Activated T-helper 1 cell treated with anti-CD3 and anti-CD28 coated beads, Interleukin-12 subunit alpha, Interleukin-12 subunit beta, Interleukin-2, Interleukin-4 antibody, amounts not matched to agents 30 ng/mL and 10 ng/mL and 1 ng/mL, durations not matched to agents 14 hours and 24 hours and 36 hours (primary cell): ENCODE measurements around the gene GALNT18. TPM values are rescaled to one million over a fixed set of nuclear protein-coding genes. Genes with fewer than 3 reads are reported as not detected.

Experiments
- DNase-seq: peaks from one replicate; pipeline ENCODE4 v3.0.0; 2021; ENCODE audit warnings: low spot score
- H3K27ac Mint-ChIP-seq: one replicate; pipeline ENCODE4 v1.8.0; 2021; ENCODE audit warnings: mild to moderate bottlenecking, mixed read lengths
- H3K27me3 Mint-ChIP-seq: one replicate; pipeline ENCODE4 v1.8.0; 2022; ENCODE audit warnings: mild to moderate bottlenecking, moderate library complexity, mixed read lengths; ENCODE audit not compliant: insufficient read depth
- H3K36me3 Mint-ChIP-seq: one replicate; pipeline ENCODE4 v1.8.0; 2021; ENCODE audit warnings: low read depth, mixed read lengths
- H3K4me1 Mint-ChIP-seq: one replicate; pipeline ENCODE4 v1.8.0; 2021; ENCODE audit warnings: low read depth, mixed read lengths
- H3K4me3 Mint-ChIP-seq: one replicate; pipeline ENCODE4 v1.8.0; 2021; ENCODE audit warnings: mild to moderate bottlenecking, moderate library complexity, mixed read lengths
- H3K9me3 Mint-ChIP-seq: one replicate; pipeline ENCODE4 v1.8.0; 2021; ENCODE audit warnings: mixed read lengths
- intact Hi-C: fragments of 100-400 bp; cut with micrococcal nuclease; formaldehyde crosslinking; loops from one replicate; pipeline ENCODE4 v1.15.1; 2024
- total RNA-seq: library from RNA; stranded (reverse); gene quantifications from 2 replicates; pipeline ENCODE4 v1.2.3, GENCODE V29; 2022

Gene GALNT18
- total RNA-seq, 1 donor from 2014 or later, result 5.3 TPM

- intact Hi-C loops, result no loop called here
- peaks cover 2% of the 10 kb centered on the region for H3K36me3 Mint-ChIP-seq
- H3K4me1 Mint-ChIP-seq, result no peaks in the 10 kb centered on the region
- no peak for DNase-seq
- no peaks in the 10 kb centered on the region for H3K27me3 Mint-ChIP-seq
- H3K9me3 Mint-ChIP-seq, result no peaks in the 10 kb centered on the region
- H3K4me3 Mint-ChIP-seq, result no peak overlapping the region
- no peak overlapping the region for H3K27ac Mint-ChIP-seq
Measured at GRCh38 chr11:11320825-11321224, 301.0 kb downstream of the GALNT18 start.

- Mint-ChIP-seq H3K36me3 (no peaks in the 10 kb centered on the region), H3K27ac (no peak overlapping the region), H3K4me1 (no peaks in the 10 kb centered on the region), H3K27me3 (no peaks in the 10 kb centered on the region), H3K4me3 (no peak overlapping the region), H3K9me3 (no peaks in the 10 kb centered on the region)
- intact Hi-C loops, result no loop called here
- no peak for DNase-seq
Measured at GRCh38 chr11:11318961-11319360, 302.8 kb downstream of the GALNT18 start.

GRCh38 chr11:11318461-11318860 lies 303.3 kb downstream of the GALNT18 start:
- no peak overlapping the region for H3K4me3 Mint-ChIP-seq
- H3K36me3 Mint-ChIP-seq, result no peaks in the 10 kb centered on the region
- H3K9me3 Mint-ChIP-seq, result no peaks in the 10 kb centered on the region
- intact Hi-C loops, result no loop called here
- H3K27ac Mint-ChIP-seq, result no peak overlapping the region
- H3K4me1 Mint-ChIP-seq, result no peaks in the 10 kb centered on the region
- no peaks in the 10 kb centered on the region for H3K27me3 Mint-ChIP-seq
- no peak for DNase-seq

GRCh38 chr11:11316651-11317230 lies 305.1 kb downstream of the GALNT18 start:
- no peak for DNase-seq
- H3K9me3 Mint-ChIP-seq, result peaks cover under 1% of the 10 kb centered on the region
- no peaks in the 10 kb centered on the region for H3K4me1 Mint-ChIP-seq
- no peak overlapping the region for H3K27ac Mint-ChIP-seq
- intact Hi-C loops, result no loop called here
- H3K4me3 Mint-ChIP-seq, result no peak overlapping the region
- H3K36me3 Mint-ChIP-seq, result no peaks in the 10 kb centered on the region
- H3K27me3 Mint-ChIP-seq, result no peaks in the 10 kb centered on the region

- peaks cover 9% of the 10 kb centered on the region for H3K4me1 Mint-ChIP-seq
- no peaks in the 10 kb centered on the region for H3K27me3 Mint-ChIP-seq
- no peak overlapping the region for H3K27ac Mint-ChIP-seq
- no peak for DNase-seq
- intact Hi-C loops, result no loop called here
- H3K36me3 Mint-ChIP-seq, result no peaks in the 10 kb centered on the region
- peaks cover 12% of the 10 kb centered on the region for H3K9me3 Mint-ChIP-seq
- no peak overlapping the region for H3K4me3 Mint-ChIP-seq
Measured at GRCh38 chr11:11313902-11314692, 307.7 kb downstream of the GALNT18 start.

GRCh38 chr11:11313426-11313825 lies 308.4 kb downstream of the GALNT18 start:
- intact Hi-C loops, result no loop called here
- no peak for DNase-seq
- Mint-ChIP-seq H3K27ac (no peak overlapping the region), H3K27me3 (no peaks in the 10 kb centered on the region), H3K36me3 (no peaks in the 10 kb centered on the region), H3K4me3 (no peak overlapping the region), H3K4me1 (peaks cover 9% of the 10 kb centered on the region), H3K9me3 (peaks cover 12% of the 10 kb centered on the region)

GRCh38 chr11:11312738-11313137 lies 309.1 kb downstream of the GALNT18 start:
- H3K4me1 Mint-ChIP-seq, result peaks cover 9% of the 10 kb centered on the region
- intact Hi-C loops, result no loop called here
- no peak for DNase-seq
- no peaks in the 10 kb centered on the region for H3K27me3 Mint-ChIP-seq
- no peak overlapping the region for H3K27ac Mint-ChIP-seq
- no peak overlapping the region for H3K4me3 Mint-ChIP-seq
- H3K36me3 Mint-ChIP-seq, result peaks cover 1% of the 10 kb centered on the region
- peaks cover 12% of the 10 kb centered on the region for H3K9me3 Mint-ChIP-seq

GRCh38 chr11:11311169-11311568 lies 310.6 kb downstream of the GALNT18 start:
- Mint-ChIP-seq H3K27ac (no peak overlapping the region), H3K9me3 (peaks cover 12% of the 10 kb centered on the region)
- no peak for DNase-seq

GRCh38 chr11:11309906-11310305 lies 311.9 kb downstream of the GALNT18 start:
- Mint-ChIP-seq H3K4me1 (peaks cover 9% of the 10 kb centered on the region), H3K36me3 (peaks cover 1% of the 10 kb centered on the region), H3K4me3 (no peak overlapping the region), H3K27me3 (no peaks in the 10 kb centered on the region), H3K9me3 (peaks cover 12% of the 10 kb centered on the region), H3K27ac (no peak overlapping the region)
- intact Hi-C loops, result no loop called here
- no peak for DNase-seq

More at GRCh38 chr11:11311169-11311568, 310.6 kb downstream of the GALNT18 start:
- intact Hi-C loops, result no loop called here
- H3K4me3 Mint-ChIP-seq, result no peak overlapping the region
- H3K36me3 Mint-ChIP-seq, result peaks cover 1% of the 10 kb centered on the region
- peaks cover 9% of the 10 kb centered on the region for H3K4me1 Mint-ChIP-seq
- H3K27me3 Mint-ChIP-seq, result no peaks in the 10 kb centered on the region

- no peak for DNase-seq
- H3K9me3 Mint-ChIP-seq, result peaks cover 12% of the 10 kb centered on the region
- H3K27me3 Mint-ChIP-seq, result peaks cover 1% of the 10 kb centered on the region
- H3K27ac Mint-ChIP-seq, result no peak overlapping the region
- H3K36me3 Mint-ChIP-seq, result peaks cover 1% of the 10 kb centered on the region
- no peak overlapping the region for H3K4me3 Mint-ChIP-seq
- peaks cover 9% of the 10 kb centered on the region for H3K4me1 Mint-ChIP-seq
- intact Hi-C loops, result no loop called here
Measured at GRCh38 chr11:11308249-11308648, 313.6 kb downstream of the GALNT18 start.

- DNase-seq, result no peak
- peaks cover 1% of the 10 kb centered on the region for H3K36me3 Mint-ChIP-seq
- intact Hi-C loops, result no loop called here
- H3K27ac Mint-ChIP-seq, result no peak overlapping the region
- peaks cover 9% of the 10 kb centered on the region for H3K4me1 Mint-ChIP-seq
- no peak overlapping the region for H3K4me3 Mint-ChIP-seq
- peaks cover 3% of the 10 kb centered on the region for H3K27me3 Mint-ChIP-seq
- H3K9me3 Mint-ChIP-seq, result peaks cover 12% of the 10 kb centered on the region
Measured at GRCh38 chr11:11306855-11307254, 314.9 kb downstream of the GALNT18 start.

GRCh38 chr11:11304550-11304949 lies 317.3 kb downstream of the GALNT18 start:
- Mint-ChIP-seq H3K9me3 (no peaks in the 10 kb centered on the region), H3K36me3 (peaks cover 1% of the 10 kb centered on the region), H3K4me3 (no peak overlapping the region), H3K27ac (no peak overlapping the region), H3K4me1 (no peaks in the 10 kb centered on the region), H3K27me3 (peaks cover 3% of the 10 kb centered on the region)
- intact Hi-C loops, result no loop called here
- no peak for DNase-seq

GRCh38 chr11:11302565-11302964 lies 319.2 kb downstream of the GALNT18 start:
- Mint-ChIP-seq H3K27ac (no peak overlapping the region), H3K4me3 (no peak overlapping the region), H3K27me3 (peaks cover 3% of the 10 kb centered on the region), H3K9me3 (no peaks in the 10 kb centered on the region), H3K36me3 (no peaks in the 10 kb centered on the region), H3K4me1 (no peaks in the 10 kb centered on the region)
- DNase-seq, result no peak
- intact Hi-C loops, result no loop called here
